HepG2 (cell line): ENCODE results near the gene HSF2BP. TPM values are rescaled to one million over a fixed set of nuclear protein-coding genes. Genes with fewer than 3 reads are reported as not detected.
A peak's percentile ranks its signal among the peaks of the same experiment; 100 is the strongest.

ENCODE experiments used
- ARNT ChIP-seq: fragments of 450-650 bp; IDR thresholded peaks from 2 replicates; pipeline ENCODE4 v1.6.1; 2017
- ASH2L ChIP-seq: fragments of 300-600, 200-600 bp; sonication (generic); IDR thresholded peaks from 2 replicates; pipeline ENCODE4 v1.7.0; 2017; ENCODE audit warnings: low read depth, mild to moderate bottlenecking, moderate library complexity, mixed read lengths, low read length; ENCODE audit not compliant: insufficient read length
- ATF7-NPFF ChIP-seq: sonication (generic); formaldehyde crosslinking; IDR thresholded peaks from 2 replicates; pipeline ENCODE4 v1.8.1; 2023; ENCODE audit warnings: mild to moderate bottlenecking, low read depth, missing genetic modification reagents, moderate library complexity
- FOXC1 ChIP-seq: sonication (generic); formaldehyde crosslinking; IDR thresholded peaks from 2 replicates; pipeline ENCODE4 v1.8.0; 2022; ENCODE audit warnings: mild to moderate bottlenecking, missing genetic modification reagents, borderline replicate concordance
- KLF6 ChIP-seq: IDR thresholded peaks from 2 replicates; pipeline ENCODE4 v1.8.0; 2016; ENCODE audit warnings: missing biosample characterization, missing genetic modification reagents
- KMT2A ChIP-seq: sonication (generic); formaldehyde crosslinking; IDR thresholded peaks from 2 replicates; pipeline ENCODE4 v1.4.0; 2020; ENCODE audit warnings: missing genetic modification reagents
- LCORL ChIP-seq, 2 experiments: fragments of 450-650 bp in 1 of 2; sonication (generic) in 1 of 2; formaldehyde crosslinking in 1 of 2; IDR thresholded peaks; 2 replicates each; pipeline versions ENCODE4 v1.5.0 to v1.6.1; 2017 to 2020; ENCODE audit warnings: antibody characterized with exemption in 1 of 2, missing genetic modification reagents in 1 of 2
- MIER3 ChIP-seq: IDR thresholded peaks from 2 replicates; pipeline ENCODE4 v1.6.1; 2016; ENCODE audit warnings: missing compliant biosample characterization, borderline replicate concordance
- NFATC3 ChIP-seq: sonication (generic); formaldehyde crosslinking; IDR thresholded peaks from 2 replicates; pipeline ENCODE4 v1.5.1; 2020; ENCODE audit warnings: mild to moderate bottlenecking, missing genetic modification reagents
- ONECUT2 ChIP-seq: sonication (generic); formaldehyde crosslinking; IDR thresholded peaks from 2 replicates; pipeline ENCODE4 v1.4.0; 2020; ENCODE audit warnings: missing genetic modification reagents
- REL ChIP-seq: sonication (generic); formaldehyde crosslinking; conservative IDR thresholded peaks from 2 replicates; pipeline ENCODE4 v1.8.0; 2022; ENCODE audit warnings: mild to moderate bottlenecking, missing genetic modification reagents, moderate library complexity
- RNF2 ChIP-seq: fragments of 450-650 bp; conservative IDR thresholded peaks from 2 replicates; pipeline ENCODE4 v1.6.1; 2016; ENCODE audit warnings: low read depth
- SMAD3 ChIP-seq: sonication (generic); formaldehyde crosslinking; IDR thresholded peaks from 2 replicates; pipeline ENCODE4 v1.4.0; 2020; ENCODE audit warnings: missing genetic modification reagents
- SRY ChIP-seq: sonication (generic); formaldehyde crosslinking; IDR thresholded peaks from 2 replicates; pipeline ENCODE4 v1.8.0; 2022; ENCODE audit warnings: mild to moderate bottlenecking, missing genetic modification reagents
- TBP ChIP-seq: sonication (generic); formaldehyde crosslinking; IDR thresholded peaks from 2 replicates; pipeline ENCODE4 v1.5.0; 2020; ENCODE audit warnings: missing genetic modification reagents
- THYN1 ChIP-seq: sonication (generic); formaldehyde crosslinking; IDR thresholded peaks from 2 replicates; pipeline ENCODE4 v1.8.1; 2023; ENCODE audit warnings: low read depth, mild to moderate bottlenecking, moderate library complexity, missing genetic modification reagents, borderline replicate concordance
- YEATS4 ChIP-seq: sonication (generic); formaldehyde crosslinking; IDR thresholded peaks from 2 replicates; pipeline ENCODE4 v1.4.0; 2020; ENCODE audit warnings: missing genetic modification reagents, borderline replicate concordance
- ZNF333 ChIP-seq: sonication (generic); formaldehyde crosslinking; IDR thresholded peaks from 2 replicates; pipeline ENCODE4 v1.4.0; 2020; ENCODE audit warnings: mild to moderate bottlenecking, missing genetic modification reagents, borderline replicate concordance
- ZNF33B ChIP-seq: sonication (generic); formaldehyde crosslinking; IDR thresholded peaks from 2 replicates; pipeline ENCODE4 v1.5.1; 2020; ENCODE audit warnings: mild to moderate bottlenecking, missing genetic modification reagents
- ZNF629 ChIP-seq: sonication (generic); formaldehyde crosslinking; conservative IDR thresholded peaks from 2 replicates; pipeline ENCODE4 v1.5.0; 2020; ENCODE audit warnings: missing genetic modification reagents
- ZNF800 ChIP-seq: sonication (generic); formaldehyde crosslinking; IDR thresholded peaks from 2 replicates; pipeline ENCODE4 v1.4.0; 2020; ENCODE audit warnings: missing genetic modification reagents
- polyA plus RNA-seq, 8 experiments: library from polyadenylated mRNA; depleted of rRNA in 3 of 8; stranded (reverse) in 7 of 8; unstranded in 1 of 8; fragments of >200 nt; fragmentation: Illumina TruSeq in 4 of 8; extraction: Trizol in 4 of 8; gene quantifications; 2 replicates each; pipeline versions ENCODE4 v1.2.1 to v1.2.3, GENCODE V29; 2011 to 2016; ENCODE audit warnings: low read depth in 4 of 8, missing spikeins in 1 of 8, mixed read lengths in 1 of 8; ENCODE audit not compliant: insufficient read depth in 1 of 8
- total RNA-seq, 5 experiments: library from RNA; depleted of rRNA; stranded (reverse); fragments of >200 nt; fragmentation: Illumina TruSeq; extraction: Trizol; gene quantifications; 2 replicates each; pipeline ENCODE4 v1.2.3, GENCODE V29; 2016; ENCODE audit warnings: low read depth in 1 of 5
- TF ChIP-seq, protein P1 (sequence below): IDR thresholded peaks from 2 replicates; pipeline ENCODE4 v1.6.1; 2016; ENCODE audit warnings: control low read depth
- TF ChIP-seq, protein P2 (sequence below): sonication (generic); formaldehyde crosslinking; IDR thresholded peaks from 2 replicates; pipeline ENCODE4 v1.8.0; 2022; ENCODE audit warnings: missing genetic modification reagents, mild to moderate bottlenecking, borderline replicate concordance
- TF ChIP-seq, protein P3 (sequence below): sonication (generic); formaldehyde crosslinking; IDR thresholded peaks from 2 replicates; pipeline ENCODE4 v1.4.0; 2020; ENCODE audit warnings: missing genetic modification reagents

The HSF2BP gene
- total and polyA plus RNA-seq, 2 of the 13 experiments (the other 11 are each of a cell fraction or from before 2014, with no cell fraction given): 0.67 to 2.2 TPM

- TF ChIP-seq REL (CRISPR knock-in tag): peak; percentile 43
- peak; percentile 19 for TF ChIP-seq ZNF33B (CRISPR knock-in tag)
- peak; percentile 99 for TF ChIP-seq YEATS4 (CRISPR knock-in tag)
- TF ChIP-seq NFATC3 (CRISPR knock-in tag): 0 out of 2 replicates have a peak, but pooled peaks have one; percentile 75
- no peak for TF ChIP-seq ARNT
- peak; percentile 24; the same call in 1 of the 2 replicates for TF ChIP-seq TBP
- 0 out of 2 replicates have a peak, but pooled peaks have one; percentile 35 for TF ChIP-seq ONECUT2 (CRISPR knock-in tag)
- no peak for TF ChIP-seq LCORL (IDR thresholded peaks at IDR 0.05)
- TF ChIP-seq LCORL (CRISPR knock-in tag; IDR thresholded peaks at IDR 0.05): no peak
- TF ChIP-seq SRY (CRISPR knock-in tag): peak; percentile 93; the same call in 1 of the 2 replicates
- TF ChIP-seq, protein P1, sequence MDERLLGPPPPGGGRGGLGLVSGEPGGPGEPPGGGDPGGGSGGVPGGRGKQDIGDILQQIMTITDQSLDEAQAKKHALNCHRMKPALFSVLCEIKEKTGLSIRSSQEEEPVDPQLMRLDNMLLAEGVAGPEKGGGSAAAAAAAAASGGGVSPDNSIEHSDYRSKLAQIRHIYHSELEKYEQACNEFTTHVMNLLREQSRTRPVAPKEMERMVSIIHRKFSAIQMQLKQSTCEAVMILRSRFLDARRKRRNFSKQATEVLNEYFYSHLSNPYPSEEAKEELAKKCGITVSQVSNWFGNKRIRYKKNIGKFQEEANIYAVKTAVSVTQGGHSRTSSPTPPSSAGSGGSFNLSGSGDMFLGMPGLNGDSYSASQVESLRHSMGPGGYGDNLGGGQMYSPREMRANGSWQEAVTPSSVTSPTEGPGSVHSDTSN (CRISPR knock-in tag): no peak
- TF ChIP-seq FOXC1 (CRISPR knock-in tag): peak; percentile 90; the same call in 1 of the 2 replicates
- TF ChIP-seq, protein P2, sequence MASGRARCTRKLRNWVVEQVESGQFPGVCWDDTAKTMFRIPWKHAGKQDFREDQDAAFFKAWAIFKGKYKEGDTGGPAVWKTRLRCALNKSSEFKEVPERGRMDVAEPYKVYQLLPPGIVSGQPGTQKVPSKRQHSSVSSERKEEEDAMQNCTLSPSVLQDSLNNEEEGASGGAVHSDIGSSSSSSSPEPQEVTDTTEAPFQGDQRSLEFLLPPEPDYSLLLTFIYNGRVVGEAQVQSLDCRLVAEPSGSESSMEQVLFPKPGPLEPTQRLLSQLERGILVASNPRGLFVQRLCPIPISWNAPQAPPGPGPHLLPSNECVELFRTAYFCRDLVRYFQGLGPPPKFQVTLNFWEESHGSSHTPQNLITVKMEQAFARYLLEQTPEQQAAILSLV (CRISPR knock-in tag): peak; percentile 88; the same call in 1 of the 2 replicates
- TF ChIP-seq KLF6 (CRISPR knock-in tag): peak; percentile 91
- TF ChIP-seq MIER3 (CRISPR knock-in tag): no peak
- no peak for TF ChIP-seq SMAD3 (CRISPR knock-in tag)
- TF ChIP-seq THYN1: no peak
- TF ChIP-seq ZNF800: peak; percentile 77
- peak; percentile 59; the same call in 1 of the 2 replicates for TF ChIP-seq ZNF629 (CRISPR knock-in tag)
- TF ChIP-seq ASH2L: peak; percentile 89
- TF ChIP-seq RNF2: peak; percentile 99
- peak; percentile 97 for TF ChIP-seq ATF7-NPFF (CRISPR knock-in tag)
- TF ChIP-seq, protein P3, sequence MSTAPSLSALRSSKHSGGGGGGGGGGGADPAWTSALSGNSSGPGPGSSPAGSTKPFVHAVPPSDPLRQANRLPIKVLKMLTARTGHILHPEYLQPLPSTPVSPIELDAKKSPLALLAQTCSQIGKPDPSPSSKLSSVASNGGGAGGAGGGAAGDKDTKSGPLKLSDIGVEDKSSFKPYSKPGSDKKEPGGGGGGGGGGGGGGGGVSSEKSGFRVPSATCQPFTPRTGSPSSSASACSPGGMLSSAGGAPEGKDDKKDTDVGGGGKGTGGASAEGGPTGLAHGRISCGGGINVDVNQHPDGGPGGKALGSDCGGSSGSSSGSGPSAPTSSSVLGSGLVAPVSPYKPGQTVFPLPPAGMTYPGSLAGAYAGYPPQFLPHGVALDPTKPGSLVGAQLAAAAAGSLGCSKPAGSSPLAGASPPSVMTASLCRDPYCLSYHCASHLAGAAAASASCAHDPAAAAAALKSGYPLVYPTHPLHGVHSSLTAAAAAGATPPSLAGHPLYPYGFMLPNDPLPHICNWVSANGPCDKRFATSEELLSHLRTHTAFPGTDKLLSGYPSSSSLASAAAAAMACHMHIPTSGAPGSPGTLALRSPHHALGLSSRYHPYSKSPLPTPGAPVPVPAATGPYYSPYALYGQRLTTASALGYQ (CRISPR knock-in tag): peak; percentile 83; the same call in 1 of the 2 replicates
- 0 out of 2 replicates have a peak, but pooled peaks have one; percentile 21 for TF ChIP-seq ZNF333 (CRISPR knock-in tag)
- TF ChIP-seq KMT2A (CRISPR knock-in tag): peak; percentile 78; the same call in 1 of the 2 replicates
Measured at GRCh38 chr21:43659136-43660000, at the start of gene HSF2BP, which contains the start of gene RRP1B (continued).
